Fibroblast of lung (primary cell): Measurements from ENCODE around the gene MED31. TPM values are rescaled to one million over a fixed set of nuclear protein-coding genes. Genes with fewer than 3 reads are reported as not detected.

ENCODE experiments used
- polyA plus RNA-seq, 2 donors: library from polyadenylated mRNA; depleted of rRNA in 1 of 2; stranded (reverse) in 1 of 2; unstranded in 1 of 2; fragments of >200 nt; gene quantifications; 2 replicates each; pipeline ENCODE4 v1.2.1, GENCODE V29; 2011 to 2012; ENCODE audit warnings: missing spikeins in 1 of 2
- total RNA-seq: library from RNA; depleted of rRNA; stranded (reverse); fragments of >200 nt; gene quantifications from 2 replicates; pipeline ENCODE4 v1.2.1, GENCODE V29; 2014

Gene MED31
- total and polyA plus RNA-seq, 2 donors (not counting 1 experiment from before 2014, with no cell fraction given), result 10.6 to 17.0 TPM

Other genes with a start within 250 kb of the MED31 start
- gene AIPL1, start 216.5 kb downstream of the MED31 start, total RNA-seq, result under 0.01 TPM in 1 of 2 replicates, not detected in the other
- 0.05 TPM in 1 of 2 replicates, not detected in the other for gene AIPL1, start 216.5 kb downstream of the MED31 start, polyA plus RNA-seq
- gene PIMREG, start 207.2 kb downstream of the MED31 start, total RNA-seq, result 1.5 and 10.6 TPM in 2 replicates
- 6.5 and 18.5 TPM in 2 replicates for gene PIMREG, start 207.2 kb downstream of the MED31 start, polyA plus RNA-seq
- gene PITPNM3, start 95.0 kb downstream of the MED31 start, total RNA-seq, result 0.77 and 0.99 TPM in 2 replicates
- 0.38 and 1.1 TPM in 2 replicates for gene PITPNM3, start 95.0 kb downstream of the MED31 start, polyA plus RNA-seq
- 12.1 and 12.9 TPM in 2 replicates for gene KIAA0753, start 10.9 kb downstream of the MED31 start, total RNA-seq
- gene KIAA0753, start 10.9 kb downstream of the MED31 start, polyA plus RNA-seq, result 4.6 and 5.8 TPM in 2 replicates
- gene TXNDC17, start 10.5 kb downstream of the MED31 start, total RNA-seq, result 75.2 and 87.5 TPM in 2 replicates
- 243 and 257 TPM in 2 replicates for gene TXNDC17, start 10.5 kb downstream of the MED31 start, polyA plus RNA-seq
- 0.26 and 0.33 TPM in 2 replicates for gene C17orf100, start 157 bp upstream of the MED31 start, total RNA-seq
- 0.84 and 1.5 TPM in 2 replicates for gene C17orf100, start 157 bp upstream of the MED31 start, polyA plus RNA-seq
- gene SLC13A5, start 61.8 kb upstream of the MED31 start, total RNA-seq, result not detected in 2 replicates
- not detected in 2 replicates for gene SLC13A5, start 61.8 kb upstream of the MED31 start, polyA plus RNA-seq
- gene XAF1, start 104.4 kb upstream of the MED31 start, total RNA-seq, result 57.5 and 98.9 TPM in 2 replicates
- gene XAF1, start 104.4 kb upstream of the MED31 start, polyA plus RNA-seq, result 3.2 and 3.5 TPM in 2 replicates
- gene FBXO39, start 124.6 kb upstream of the MED31 start, total RNA-seq, result 0.51 and 0.66 TPM in 2 replicates
- 0.10 and 0.25 TPM in 2 replicates for gene FBXO39, start 124.6 kb upstream of the MED31 start, polyA plus RNA-seq
- not detected in 2 replicates for gene TEKT1, start 180.1 kb upstream of the MED31 start, total RNA-seq
- not detected in 2 replicates for gene TEKT1, start 180.1 kb upstream of the MED31 start, polyA plus RNA-seq